GM19397 (cell line): ENCODE results near the gene ACTL8.
"Not testable (repeated sequence)": the region's sequence is repeated elsewhere in the genome, so short reads cannot be mapped to it uniquely, and the experiment has no call there.

Source experiments
- ATAC-seq: cut with Tn5 transposase; IDR thresholded peaks from one replicate; pipeline ENCODE4 v1.9.1; 2021; ENCODE audit warnings: mild to moderate bottlenecking, moderate library complexity; ENCODE audit not compliant: unreplicated experiment

ACTL8 gene

DNA sequence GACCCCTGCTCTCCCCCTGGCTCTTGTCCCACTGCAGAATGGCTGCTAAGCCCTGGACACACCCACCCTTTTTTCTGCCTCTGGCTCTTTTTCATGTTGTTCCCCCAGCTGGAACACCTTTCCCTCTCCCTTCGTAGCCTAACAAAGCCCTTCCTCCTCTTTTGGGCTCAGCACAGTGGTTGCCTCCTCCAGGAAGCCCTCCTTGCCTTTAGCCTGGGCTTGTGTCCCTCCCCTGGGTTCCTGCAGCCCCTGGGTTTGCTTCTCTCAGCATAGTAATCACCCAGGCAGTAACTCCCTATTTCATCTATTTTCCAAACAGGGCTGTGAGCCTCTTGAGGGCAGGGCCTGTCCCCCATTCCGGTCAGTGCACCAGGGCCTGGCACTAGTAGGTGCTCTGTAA is 19.8 kb upstream of the ACTL8 start:
- ATAC-seq, result no peak

DNA sequence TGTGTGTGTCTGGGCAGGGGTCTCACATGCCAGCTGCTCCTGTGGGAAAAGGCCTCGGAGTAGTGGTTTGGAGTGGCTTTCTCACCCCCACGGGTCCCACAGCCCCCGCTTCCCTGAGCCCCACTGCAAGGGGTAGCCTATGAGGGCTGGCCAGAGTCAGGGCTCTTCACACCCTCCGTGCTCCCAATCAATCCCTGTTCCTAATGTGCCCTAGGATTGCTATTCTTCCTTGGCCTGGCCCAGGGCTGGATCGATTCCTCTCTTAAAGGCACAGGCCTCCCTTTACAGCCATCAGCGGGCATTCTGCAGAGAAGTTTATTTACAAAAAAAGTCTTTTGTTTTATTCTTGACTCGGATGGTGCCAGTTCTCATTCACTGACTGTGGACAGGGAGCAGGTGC is 19.3 kb upstream of the ACTL8 start:
- no peak for ATAC-seq

DNA sequence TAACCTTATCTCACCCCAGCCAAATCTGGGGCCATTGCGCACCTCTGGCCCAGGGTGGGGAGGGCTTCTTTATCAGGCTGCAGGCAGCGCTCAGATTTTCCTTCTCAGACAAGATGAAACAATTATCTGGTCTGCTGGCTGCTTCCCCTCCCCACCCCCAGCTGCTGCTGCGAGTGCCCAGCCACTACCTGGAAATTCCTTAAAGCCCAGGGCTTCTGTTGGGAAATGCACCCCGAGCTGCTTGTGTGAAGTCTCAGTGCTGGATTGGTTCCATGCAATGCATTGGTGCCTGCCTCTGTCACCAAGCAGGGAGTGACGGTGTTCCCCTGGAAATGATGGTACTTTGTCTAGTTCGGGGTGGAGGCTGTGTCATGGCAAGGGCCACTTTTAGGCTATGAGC is 18.5 kb upstream of the ACTL8 start:
- no peak for ATAC-seq

GRCh38 chr1:17739050-17739449 is 16.1 kb upstream of the ACTL8 start:
- no peak for ATAC-seq

DNA sequence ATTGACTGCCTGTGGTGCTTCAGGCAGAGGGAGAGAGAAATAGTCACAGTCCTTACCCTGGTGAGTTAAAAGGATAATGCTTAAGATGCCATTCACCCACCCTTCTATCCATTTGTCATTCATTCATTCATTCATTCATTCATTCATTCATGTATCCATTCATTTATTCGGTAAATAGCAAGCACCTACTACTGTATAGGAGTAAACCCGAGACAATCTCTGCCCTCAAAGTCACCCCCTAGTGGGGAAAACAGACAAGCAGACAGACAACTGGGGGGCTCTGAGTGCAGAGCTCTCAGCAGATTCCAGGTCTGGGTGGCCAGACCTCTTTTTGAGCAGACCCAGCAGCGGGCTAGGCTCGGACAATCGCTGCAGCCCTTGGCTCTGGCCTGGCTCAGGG is 14.1 kb upstream of the ACTL8 start:
- ATAC-seq, result no peak

DNA sequence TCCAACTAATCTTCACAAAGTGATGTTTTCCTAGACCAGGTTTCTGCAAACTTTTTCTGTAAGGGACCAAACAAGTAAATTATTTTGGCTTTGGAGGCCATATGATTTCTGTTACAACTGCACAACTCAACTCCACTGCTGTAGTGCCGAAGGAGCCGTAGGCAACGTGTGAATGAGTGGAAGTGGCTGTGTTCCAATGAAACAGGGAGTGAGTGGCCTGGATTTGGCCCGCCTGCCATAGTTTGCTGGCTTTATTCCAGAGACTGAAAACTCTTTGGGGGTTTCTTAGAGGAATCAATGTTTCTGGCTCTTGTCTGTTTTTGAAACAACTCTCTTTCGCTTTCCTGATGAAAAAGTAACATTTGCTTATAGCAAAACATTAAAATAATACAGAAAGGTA is 12.6 kb upstream of the ACTL8 start:
- ATAC-seq, result no peak

DNA sequence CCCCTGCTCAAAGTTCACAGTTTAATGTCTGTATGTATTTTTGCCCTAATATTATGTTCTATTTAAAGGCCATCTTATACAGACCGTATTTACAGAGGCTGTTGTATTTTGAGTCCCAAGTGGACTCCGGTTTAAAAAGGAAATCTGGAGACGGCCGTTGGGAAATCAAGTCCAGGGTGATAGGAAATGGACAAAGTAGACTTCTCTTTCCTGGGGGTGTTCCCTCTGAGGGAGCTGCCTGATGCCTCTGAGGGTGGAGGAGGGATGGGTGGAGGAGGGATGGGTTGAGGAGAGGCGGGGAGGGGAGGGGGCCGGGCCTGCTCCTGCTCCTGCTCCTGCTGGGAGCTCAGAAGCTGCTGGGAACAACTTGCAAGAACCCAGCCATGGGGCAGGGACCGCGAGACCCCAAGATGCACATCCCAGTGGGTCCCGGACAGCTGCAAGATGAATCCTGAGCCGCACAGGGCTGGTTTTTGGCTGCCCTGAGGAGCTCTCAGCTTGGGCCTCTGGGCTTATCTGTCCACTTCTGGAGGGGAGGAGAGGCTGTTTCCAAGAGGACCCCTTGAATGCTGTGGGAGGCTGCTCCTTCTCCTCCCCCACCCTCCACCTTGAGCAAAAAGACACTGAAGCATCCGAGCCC is 12.0 kb upstream of the ACTL8 start:
- no peak for ATAC-seq

- no peak for ATAC-seq
Observed at GRCh38 chr1:17743925-17744324, 11.2 kb upstream of the ACTL8 start.

DNA sequence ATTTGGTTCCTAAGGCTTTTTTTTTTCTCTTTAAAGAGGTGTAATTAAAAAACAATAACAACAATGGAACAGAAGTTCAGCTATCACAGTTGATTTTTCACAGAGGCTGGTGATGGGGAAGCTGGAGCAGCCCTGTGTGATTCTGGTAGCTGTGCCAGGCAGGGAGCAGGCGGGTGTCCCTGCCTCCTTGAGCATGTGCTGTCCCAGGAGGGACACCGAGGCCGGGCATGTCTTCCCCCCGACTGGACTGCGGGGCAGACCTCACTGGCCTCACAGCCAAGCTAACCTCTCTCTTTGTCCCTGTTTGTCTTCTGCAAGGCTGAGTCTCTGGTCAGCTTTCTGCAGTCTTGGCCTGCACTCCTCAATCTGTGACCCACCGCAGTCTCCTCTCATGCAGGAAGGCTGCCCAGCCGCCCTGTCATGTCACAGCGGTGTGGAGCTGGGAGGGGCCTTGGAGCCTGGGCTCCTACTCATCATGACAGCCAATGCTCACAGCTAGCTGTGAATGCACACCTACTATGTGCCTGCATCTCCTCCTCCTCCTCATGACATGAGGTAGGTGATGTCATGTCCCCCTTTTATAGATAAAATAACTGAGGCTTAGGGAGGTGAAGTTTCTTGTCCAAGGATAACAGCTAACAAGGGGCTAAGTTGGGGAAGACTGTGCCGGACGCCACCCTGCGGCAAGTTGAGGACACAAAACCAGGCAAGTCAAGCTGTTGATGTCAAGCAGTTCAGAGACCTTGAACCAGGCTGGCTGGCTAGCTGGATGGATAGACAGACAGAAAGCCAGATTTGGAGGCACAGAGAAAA is 10.3 kb upstream of the ACTL8 start:
- no peak for ATAC-seq

DNA sequence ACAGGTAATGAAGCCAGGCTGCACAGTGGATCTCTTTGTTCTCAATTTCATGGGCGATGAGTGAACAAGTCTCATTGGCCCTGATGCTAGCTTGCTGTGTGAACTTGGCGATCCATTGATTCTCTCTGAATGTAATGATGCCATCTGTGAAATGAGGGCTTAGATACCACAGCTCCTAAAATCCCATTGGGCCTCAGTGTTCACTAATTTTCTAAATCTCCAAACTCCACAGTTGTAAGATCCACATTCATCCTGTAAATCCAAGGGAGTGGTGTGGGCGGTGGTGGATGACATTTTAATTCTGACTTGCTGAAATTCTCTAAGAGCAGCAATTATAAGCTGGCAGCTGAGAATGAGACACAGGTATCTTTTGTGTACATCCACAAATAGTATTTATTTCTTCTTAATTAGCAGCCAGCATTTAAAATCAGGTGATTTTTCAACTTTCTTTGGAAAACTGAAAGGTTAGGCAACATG is 9.6 kb upstream of the ACTL8 start:
- no peak for ATAC-seq

GRCh38 chr1:17746281-17746680 is 8.9 kb upstream of the ACTL8 start:
- not testable (repeated sequence) for ATAC-seq

GRCh38 chr1:17746920-17747319 is 8.2 kb upstream of the ACTL8 start:
- ATAC-seq, result no peak

GRCh38 chr1:17750333-17750732 is 4.8 kb upstream of the ACTL8 start:
- no peak for ATAC-seq

DNA sequence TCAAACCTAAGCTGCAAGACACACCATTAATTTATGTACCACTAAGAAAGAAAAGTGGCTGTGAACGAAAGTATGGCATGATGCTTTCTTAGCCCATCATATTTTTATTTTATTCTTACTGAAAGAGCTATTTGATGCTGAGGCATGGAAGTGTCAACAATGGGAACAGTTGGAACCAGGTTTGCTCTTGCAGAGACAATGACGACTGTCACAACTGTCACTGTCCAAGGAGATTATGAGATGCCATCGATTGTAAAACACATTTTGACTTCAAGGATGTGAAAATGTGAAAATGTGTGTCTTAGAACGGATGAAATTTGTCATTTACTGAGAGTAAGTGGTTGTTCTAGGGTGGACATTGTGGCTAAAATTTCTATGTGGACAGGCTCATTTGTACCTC is 2.8 kb upstream of the ACTL8 start:
- no peak for ATAC-seq

GRCh38 chr1:17757426-17757825 is 2.3 kb downstream of the ACTL8 start:
- no peak for ATAC-seq

- ATAC-seq, result no peak
Observed at GRCh38 chr1:17759114-17759513, 4.0 kb downstream of the ACTL8 start.

GRCh38 chr1:17762313-17762712 is 7.2 kb downstream of the ACTL8 start:
- no peak for ATAC-seq

GRCh38 chr1:17763417-17763816 is 8.3 kb downstream of the ACTL8 start:
- no peak for ATAC-seq

GRCh38 chr1:17763995-17764394 is 8.9 kb downstream of the ACTL8 start:
- no peak for ATAC-seq

GRCh38 chr1:17764591-17764990 is 9.5 kb downstream of the ACTL8 start:
- ATAC-seq, result no peak

GRCh38 chr1:17765444-17766411 is 10.6 kb downstream of the ACTL8 start:
- ATAC-seq, result no peak
